Measurements from ENCODE around the gene NUP160.
"Not testable (repeated sequence)": the region's sequence is repeated elsewhere in the genome, so short reads cannot be mapped to it uniquely, and the experiment has no call there.

The NUP160 gene

GRCh38 chr11:47756208-47756607 lies 91.9 kb downstream of the NUP160 start:
- H3K4me3 ChIP-seq (ENCODE audit: low read length) = no peak overlapping the region
- DNase-seq (ENCODE audit: low read depth, low spot score) = no peak

GRCh38 chr11:47750725-47751124 lies 97.4 kb downstream of the NUP160 start:
- no peak overlapping the region for H3K4me3 ChIP-seq (ENCODE audit: low read length)
- no peak for DNase-seq (ENCODE audit: low read depth, low spot score)

- not testable (repeated sequence) for H3K4me3 ChIP-seq (ENCODE audit: low read length); DNase-seq (ENCODE audit: low read depth, low spot score)
Observed at GRCh38 chr11:47742494-47742893, 105.7 kb downstream of the NUP160 start.

GRCh38 chr11:47737817-47738216 lies 110.3 kb downstream of the NUP160 start:
- not testable (repeated sequence) for DNase-seq (ENCODE audit: low read depth, low spot score); H3K4me3 ChIP-seq (ENCODE audit: low read length)

- DNase-seq (ENCODE audit: low read depth, low spot score) = no peak
- no peak overlapping the region for H3K4me3 ChIP-seq (ENCODE audit: low read length)
Observed at GRCh38 chr11:47732271-47732670, 115.9 kb downstream of the NUP160 start.

GRCh38 chr11:47731475-47731874 lies 116.7 kb downstream of the NUP160 start:
- DNase-seq (ENCODE audit: low read depth, low spot score) = no peak
- no peak overlapping the region for H3K4me3 ChIP-seq (ENCODE audit: low read length)
